ENCODE measurements around the gene PDIK1L. TPM values are rescaled to one million over a fixed set of nuclear protein-coding genes. Genes with fewer than 3 reads are reported as not detected.

PDIK1L gene
- total and polyA plus RNA-seq, 2 experiments from 2014 or later, result 2.6 to 16.8 TPM

DNA sequence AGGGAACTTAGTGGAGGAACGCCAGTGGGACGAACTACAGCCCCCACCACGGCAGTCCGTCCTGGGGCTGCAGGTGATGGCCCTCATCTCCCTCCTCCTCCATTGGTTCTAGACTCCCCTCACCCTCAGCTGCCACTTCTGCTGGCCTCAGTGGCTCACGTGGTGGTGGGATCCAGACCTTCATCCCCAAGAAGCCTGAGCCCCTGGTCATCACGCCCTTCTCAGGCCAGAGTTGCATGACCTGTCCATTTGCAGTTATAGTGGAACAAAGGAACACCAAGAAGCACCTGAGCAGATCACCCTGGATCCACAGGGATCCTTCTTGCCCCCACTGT lies 34.3 kb downstream of the PDIK1L start:
- TF ChIP-seq, protein P1, sequence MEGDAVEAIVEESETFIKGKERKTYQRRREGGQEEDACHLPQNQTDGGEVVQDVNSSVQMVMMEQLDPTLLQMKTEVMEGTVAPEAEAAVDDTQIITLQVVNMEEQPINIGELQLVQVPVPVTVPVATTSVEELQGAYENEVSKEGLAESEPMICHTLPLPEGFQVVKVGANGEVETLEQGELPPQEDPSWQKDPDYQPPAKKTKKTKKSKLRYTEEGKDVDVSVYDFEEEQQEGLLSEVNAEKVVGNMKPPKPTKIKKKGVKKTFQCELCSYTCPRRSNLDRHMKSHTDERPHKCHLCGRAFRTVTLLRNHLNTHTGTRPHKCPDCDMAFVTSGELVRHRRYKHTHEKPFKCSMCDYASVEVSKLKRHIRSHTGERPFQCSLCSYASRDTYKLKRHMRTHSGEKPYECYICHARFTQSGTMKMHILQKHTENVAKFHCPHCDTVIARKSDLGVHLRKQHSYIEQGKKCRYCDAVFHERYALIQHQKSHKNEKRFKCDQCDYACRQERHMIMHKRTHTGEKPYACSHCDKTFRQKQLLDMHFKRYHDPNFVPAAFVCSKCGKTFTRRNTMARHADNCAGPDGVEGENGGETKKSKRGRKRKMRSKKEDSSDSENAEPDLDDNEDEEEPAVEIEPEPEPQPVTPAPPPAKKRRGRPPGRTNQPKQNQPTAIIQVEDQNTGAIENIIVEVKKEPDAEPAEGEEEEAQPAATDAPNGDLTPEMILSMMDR (IDR thresholded peaks at IDR 0.05; ENCODE audit: poor library complexity), result no peak
- TF ChIP-seq EZH2phosphoT487 (IDR thresholded peaks at IDR 0.05; ENCODE audit: low read depth, severe bottlenecking, unreplicated experiment) (no peak), EZH2 (IDR thresholded peaks at IDR 0.05; ENCODE audit: borderline replicate concordance) (no peak)

GRCh38 chr1:26148887-26149286 lies 37.3 kb downstream of the PDIK1L start:
- Histone ChIP-seq H3K9me3 (ENCODE audit: low read depth) (no peaks in the 10 kb centered on the region), H3K4me1 (ENCODE audit: insufficient read depth) (no peaks in the 10 kb centered on the region), H3K4me2 (no peak overlapping the region), H3K9me2 (replicated peaks; ENCODE audit: insufficient read depth) (no peaks in the 10 kb centered on the region), H3K79me2 (no peaks in the 10 kb centered on the region), H4K20me1 (ENCODE audit: insufficient read depth, poor library complexity, severe bottlenecking) (no peaks in the 10 kb centered on the region), H2AFZ (no peak overlapping the region), H3K36me3 (replicated peaks; ENCODE audit: insufficient read depth, low read depth) (no peaks in the 10 kb centered on the region), H3K27me3 (no peaks in the 10 kb centered on the region), H3K27ac (no peak overlapping the region), H3K4me3 (no peak overlapping the region)
- TF ChIP-seq, protein P1 (IDR thresholded peaks at IDR 0.05; ENCODE audit: poor library complexity), result no peak
- TF ChIP-seq EZH2 (IDR thresholded peaks at IDR 0.05; ENCODE audit: borderline replicate concordance) (no peak), EZH2phosphoT487 (IDR thresholded peaks at IDR 0.05; ENCODE audit: low read depth, severe bottlenecking, unreplicated experiment) (no peak)
- no peak for DNase-seq (ENCODE audit: low spot score)

More for the DNA sequence above, 34.3 kb downstream of the PDIK1L start:
- Histone ChIP-seq H3K9me3 (ENCODE audit: low read depth) (no peaks in the 10 kb centered on the region), H3K36me3 (replicated peaks; ENCODE audit: insufficient read depth, low read depth) (no peaks in the 10 kb centered on the region), H3K4me2 (no peak overlapping the region), H3K4me1 (ENCODE audit: insufficient read depth) (no peaks in the 10 kb centered on the region), H3K27me3 (no peaks in the 10 kb centered on the region), H3K4me3 (no peak overlapping the region), H3K79me2 (no peaks in the 10 kb centered on the region), H3K9me2 (replicated peaks; ENCODE audit: insufficient read depth) (no peaks in the 10 kb centered on the region), H3K27ac (no peak overlapping the region), H4K20me1 (ENCODE audit: insufficient read depth, poor library complexity, severe bottlenecking) (no peaks in the 10 kb centered on the region), H2AFZ (no peak overlapping the region)
- WGBS (ENCODE audit: low lambda C conversion rate, missing lambda C conversion rate), result 48% methylated on average over 6 of the region's 6 CpGs
- DNase-seq (ENCODE audit: low spot score), result no peak

DNA sequence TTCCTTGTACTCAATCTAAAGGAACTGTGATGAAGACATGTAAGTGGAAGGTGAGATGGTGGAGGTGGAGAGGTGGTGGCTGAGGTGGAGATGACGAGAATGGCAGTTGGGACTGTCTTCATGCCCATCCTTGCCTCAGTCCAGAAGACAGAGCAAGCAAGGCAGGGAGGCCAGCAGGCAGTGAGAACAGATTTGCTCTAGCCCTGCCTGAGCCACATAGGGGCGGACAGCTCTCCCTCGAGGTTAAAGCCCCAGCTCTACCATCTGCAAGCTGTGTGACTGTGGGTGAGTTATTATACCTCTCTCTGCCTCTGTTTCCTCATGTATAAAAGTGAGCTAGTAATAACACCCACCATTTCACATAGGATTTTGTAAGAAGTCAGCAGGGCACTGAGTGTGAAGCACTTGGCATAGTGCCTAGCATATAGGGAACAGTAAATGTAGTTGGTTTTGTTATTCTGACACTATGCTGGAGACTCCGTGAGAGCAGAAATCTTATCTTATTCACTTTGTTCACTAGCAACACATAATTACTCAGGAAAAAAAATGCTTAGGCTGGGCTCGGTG lies 42.4 kb downstream of the PDIK1L start:
- no peaks in the 10 kb centered on the region for H3K36me3 ChIP-seq (replicated peaks; ENCODE audit: insufficient read depth, low read depth)
- H3K9me2 ChIP-seq (replicated peaks; ENCODE audit: insufficient read depth), result no peaks in the 10 kb centered on the region
- no peaks in the 10 kb centered on the region for H3K79me2 ChIP-seq
- no peak overlapping the region for H3K4me2 ChIP-seq
- H3K27me3 ChIP-seq, result peaks cover 16% of the 10 kb centered on the region
- no peak overlapping the region for H3K27ac ChIP-seq
- TF ChIP-seq EZH2phosphoT487 (IDR thresholded peaks at IDR 0.05; ENCODE audit: low read depth, severe bottlenecking, unreplicated experiment) (no peak), EZH2 (IDR thresholded peaks at IDR 0.05; ENCODE audit: borderline replicate concordance) (no peak)
- TF ChIP-seq, protein P1 (IDR thresholded peaks at IDR 0.05; ENCODE audit: poor library complexity), result no peak
- WGBS (ENCODE audit: low lambda C conversion rate, missing lambda C conversion rate), result 61% methylated on average over 5 of the region's 5 CpGs
- H3K9me3 ChIP-seq (ENCODE audit: low read depth), result no peaks in the 10 kb centered on the region
- DNase-seq (ENCODE audit: low spot score), result no peak
- H4K20me1 ChIP-seq (ENCODE audit: insufficient read depth, poor library complexity, severe bottlenecking), result no peaks in the 10 kb centered on the region
- no peak overlapping the region for H3K4me3 ChIP-seq
- no peaks in the 10 kb centered on the region for H3K4me1 ChIP-seq (ENCODE audit: insufficient read depth)
- no peak overlapping the region for H2AFZ ChIP-seq

DNA sequence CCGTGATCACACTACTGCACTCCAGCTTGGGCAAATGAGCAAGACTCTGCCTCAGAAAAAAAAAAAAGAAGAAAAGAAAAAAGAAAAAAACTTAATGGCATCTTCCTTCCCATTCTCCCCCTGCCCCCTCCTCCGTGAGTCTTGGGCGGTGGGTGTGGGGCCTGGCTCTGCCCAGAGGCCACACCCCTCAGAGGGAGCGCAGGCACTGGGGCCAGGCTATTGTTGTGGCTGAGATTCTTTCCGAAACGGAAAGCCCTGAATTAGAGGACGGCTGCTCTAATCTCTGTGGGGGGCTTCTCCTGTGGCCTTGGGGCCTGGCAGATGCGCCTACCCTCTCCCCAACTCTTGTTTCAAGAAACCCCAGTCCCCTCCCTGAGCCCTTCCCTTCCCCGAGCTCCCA lies 43.1 kb downstream of the PDIK1L start:
- H3K4me1 ChIP-seq (ENCODE audit: insufficient read depth), result no peaks in the 10 kb centered on the region
- no peaks in the 10 kb centered on the region for H3K79me2 ChIP-seq
- H3K4me3 ChIP-seq, result no peak overlapping the region
- H3K27me3 ChIP-seq, result peaks cover 16% of the 10 kb centered on the region
- H3K27ac ChIP-seq, result no peak overlapping the region
- no peak overlapping the region for H3K4me2 ChIP-seq
- H3K9me3 ChIP-seq (ENCODE audit: low read depth), result no peaks in the 10 kb centered on the region
- no peaks in the 10 kb centered on the region for H3K9me2 ChIP-seq (replicated peaks; ENCODE audit: insufficient read depth)
- H4K20me1 ChIP-seq (ENCODE audit: insufficient read depth, poor library complexity, severe bottlenecking), result no peaks in the 10 kb centered on the region
- no peak overlapping the region for H2AFZ ChIP-seq
- 37% methylated on average over 8 of the region's 9 CpGs for WGBS (ENCODE audit: low lambda C conversion rate, missing lambda C conversion rate)
- H3K36me3 ChIP-seq (replicated peaks; ENCODE audit: insufficient read depth, low read depth), result no peaks in the 10 kb centered on the region
- TF ChIP-seq, protein P1 (IDR thresholded peaks at IDR 0.05; ENCODE audit: poor library complexity), result no peak
- TF ChIP-seq EZH2phosphoT487 (IDR thresholded peaks at IDR 0.05; ENCODE audit: low read depth, severe bottlenecking, unreplicated experiment) (no peak), EZH2 (IDR thresholded peaks at IDR 0.05; ENCODE audit: borderline replicate concordance) (no peak)
- no peak for DNase-seq (ENCODE audit: low spot score)
